ENCODE results near the gene CAMK2G. TPM values are rescaled to one million over a fixed set of nuclear protein-coding genes. Genes with fewer than 3 reads are reported as not detected.

The CAMK2G gene
- total and polyA plus RNA-seq, 2 experiments from 2014 or later: 30.6 to 34.1 TPM

- H3K9me2 ChIP-seq (ENCODE audit: insufficient read depth): no peaks in the 10 kb centered on the region
- H4K20me1 ChIP-seq (replicated peaks; ENCODE audit: insufficient read depth): peaks cover 11% of the 10 kb centered on the region
- ATAC-seq: no peak
- peaks cover 6% of the 10 kb centered on the region; the same call in 1 of the 2 replicates for H3K4me1 ChIP-seq (ENCODE audit: insufficient read depth)
- H2AFZ ChIP-seq: no peak overlapping the region
- no peaks in the 10 kb centered on the region for H3K9me3 Mint-ChIP-seq
- H3K4me1 Mint-ChIP-seq: peaks cover 20% of the 10 kb centered on the region
- H3K4me2 ChIP-seq: no peak overlapping the region
- 0 out of 2 replicates have a peak, but pooled peaks cover 6% of the 10 kb centered on the region for H3F3A ChIP-seq (replicated peaks; ENCODE audit: low read depth)
- no peak overlapping the region for H3K4me3 ChIP-seq
- H3K27ac Mint-ChIP-seq: no peak overlapping the region
- H3K36me3 Mint-ChIP-seq (ENCODE audit: low read depth): peaks cover 36% of the 10 kb centered on the region
- TF ChIP-seq POLR2AphosphoS5 (IDR thresholded peaks at IDR 0.05; ENCODE audit: low read depth) (no peak), ZNF331 (CRISPR knock-in tag; IDR thresholded peaks at IDR 0.05; ENCODE audit: low read depth) (no peak), EZH2phosphoT487 (IDR thresholded peaks at IDR 0.05; ENCODE audit: unreplicated experiment) (no peak), CTCF (conservative IDR thresholded peaks at IDR 0.05; ENCODE audit: low read depth in 2 of 2) (no peak), ZNF462 (CRISPR knock-in tag; IDR thresholded peaks at IDR 0.05) (no peak), NANOG (IDR thresholded peaks at IDR 0.05; ENCODE audit: borderline replicate concordance) (no peak), ZNF114 (CRISPR knock-in tag; IDR thresholded peaks at IDR 0.05) (no peak), JUNB (IDR thresholded peaks at IDR 0.05; ENCODE audit: unreplicated experiment) (no peak)
- TF ChIP-seq, protein P1, sequence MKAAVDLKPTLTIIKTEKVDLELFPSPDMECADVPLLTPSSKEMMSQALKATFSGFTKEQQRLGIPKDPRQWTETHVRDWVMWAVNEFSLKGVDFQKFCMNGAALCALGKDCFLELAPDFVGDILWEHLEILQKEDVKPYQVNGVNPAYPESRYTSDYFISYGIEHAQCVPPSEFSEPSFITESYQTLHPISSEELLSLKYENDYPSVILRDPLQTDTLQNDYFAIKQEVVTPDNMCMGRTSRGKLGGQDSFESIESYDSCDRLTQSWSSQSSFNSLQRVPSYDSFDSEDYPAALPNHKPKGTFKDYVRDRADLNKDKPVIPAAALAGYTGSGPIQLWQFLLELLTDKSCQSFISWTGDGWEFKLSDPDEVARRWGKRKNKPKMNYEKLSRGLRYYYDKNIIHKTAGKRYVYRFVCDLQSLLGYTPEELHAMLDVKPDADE (IDR thresholded peaks at IDR 0.05): no peak
- TF ChIP-seq, protein P2, sequence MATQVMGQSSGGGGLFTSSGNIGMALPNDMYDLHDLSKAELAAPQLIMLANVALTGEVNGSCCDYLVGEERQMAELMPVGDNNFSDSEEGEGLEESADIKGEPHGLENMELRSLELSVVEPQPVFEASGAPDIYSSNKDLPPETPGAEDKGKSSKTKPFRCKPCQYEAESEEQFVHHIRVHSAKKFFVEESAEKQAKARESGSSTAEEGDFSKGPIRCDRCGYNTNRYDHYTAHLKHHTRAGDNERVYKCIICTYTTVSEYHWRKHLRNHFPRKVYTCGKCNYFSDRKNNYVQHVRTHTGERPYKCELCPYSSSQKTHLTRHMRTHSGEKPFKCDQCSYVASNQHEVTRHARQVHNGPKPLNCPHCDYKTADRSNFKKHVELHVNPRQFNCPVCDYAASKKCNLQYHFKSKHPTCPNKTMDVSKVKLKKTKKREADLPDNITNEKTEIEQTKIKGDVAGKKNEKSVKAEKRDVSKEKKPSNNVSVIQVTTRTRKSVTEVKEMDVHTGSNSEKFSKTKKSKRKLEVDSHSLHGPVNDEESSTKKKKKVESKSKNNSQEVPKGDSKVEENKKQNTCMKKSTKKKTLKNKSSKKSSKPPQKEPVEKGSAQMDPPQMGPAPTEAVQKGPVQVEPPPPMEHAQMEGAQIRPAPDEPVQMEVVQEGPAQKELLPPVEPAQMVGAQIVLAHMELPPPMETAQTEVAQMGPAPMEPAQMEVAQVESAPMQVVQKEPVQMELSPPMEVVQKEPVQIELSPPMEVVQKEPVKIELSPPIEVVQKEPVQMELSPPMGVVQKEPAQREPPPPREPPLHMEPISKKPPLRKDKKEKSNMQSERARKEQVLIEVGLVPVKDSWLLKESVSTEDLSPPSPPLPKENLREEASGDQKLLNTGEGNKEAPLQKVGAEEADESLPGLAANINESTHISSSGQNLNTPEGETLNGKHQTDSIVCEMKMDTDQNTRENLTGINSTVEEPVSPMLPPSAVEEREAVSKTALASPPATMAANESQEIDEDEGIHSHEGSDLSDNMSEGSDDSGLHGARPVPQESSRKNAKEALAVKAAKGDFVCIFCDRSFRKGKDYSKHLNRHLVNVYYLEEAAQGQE (IDR thresholded peaks at IDR 0.05; ENCODE audit: unreplicated experiment): no peak
- no peaks in the 10 kb centered on the region for H3K27me3 ChIP-seq (ENCODE audit: insufficient read depth)
- H3K36me3 ChIP-seq (ENCODE audit: insufficient read depth): no peaks in the 10 kb centered on the region; the same call in 1 of the 2 replicates
- H3K79me2 ChIP-seq (replicated peaks; ENCODE audit: insufficient read depth): peaks cover 46% of the 10 kb centered on the region
- no peak overlapping the region for H3K4me3 Mint-ChIP-seq
- H3K27ac ChIP-seq (ENCODE audit: low read depth): peak overlapping the region; percentile 45; the same call in 1 of the 2 replicates
- DNase-seq (ENCODE audit: low spot score): no peak
- peaks cover 6% of the 10 kb centered on the region for H3K27me3 Mint-ChIP-seq (ENCODE audit: insufficient read depth, low read depth, poor library complexity)
These were observed 12.3 kb downstream of the CAMK2G start for GRCh38 chr10:73862011-73862410.

Data from GM23338 (cell line).